Measurements from ENCODE around the gene BAHD1.

The BAHD1 gene

DNA sequence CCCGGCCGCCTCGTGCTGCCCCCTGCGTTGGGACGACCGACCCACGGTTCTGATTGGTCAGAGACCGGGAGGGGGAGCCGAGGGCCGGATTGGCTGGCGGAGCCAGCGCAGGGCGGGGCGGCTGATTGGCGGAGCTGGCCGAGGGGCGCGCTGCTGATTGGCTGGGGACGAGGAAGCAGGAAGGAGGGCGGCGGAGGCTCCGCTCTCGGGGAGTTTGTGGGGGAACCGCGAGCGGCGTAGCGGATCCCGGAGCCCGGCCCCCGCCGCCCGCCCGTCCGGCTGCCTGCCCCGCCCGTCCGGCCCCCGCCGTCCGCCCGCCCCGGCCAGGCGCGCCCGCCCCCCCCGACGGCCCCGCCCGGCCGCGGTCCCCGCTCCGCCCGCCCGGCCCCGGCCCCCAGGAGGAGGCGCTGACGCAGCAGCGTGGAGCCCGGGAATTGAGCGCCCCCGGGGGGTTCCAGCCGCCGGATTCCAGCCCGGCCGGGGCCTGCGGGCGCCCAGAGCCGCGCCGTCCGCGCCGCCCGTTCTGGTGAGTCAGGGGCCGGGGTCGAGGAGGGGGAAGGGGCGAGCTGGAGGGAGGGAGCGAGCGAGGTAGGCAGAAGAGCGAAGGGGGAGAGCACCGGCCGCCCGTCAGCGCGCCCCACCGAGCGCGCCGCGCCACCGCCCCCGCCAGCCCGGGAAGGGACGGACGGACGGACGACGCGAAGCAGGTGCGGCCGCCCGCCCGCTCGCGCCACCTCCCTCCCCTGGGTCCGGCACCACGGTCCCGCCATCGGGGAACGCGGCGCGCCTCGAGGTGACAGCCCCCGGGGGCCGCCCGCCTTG, at the start of gene BAHD1:
Gene BAHD1, plus strand, starts transcription at position 211 of the 822 bp plus-strand sequence. CDS start 17,512 bp downstream, outside the sequence.
- H3K27me3 Mint-ChIP-seq: peaks cover 29% of the 10 kb centered on the region
- H3K9me3 Mint-ChIP-seq: no peaks in the 10 kb centered on the region
- H3K27ac Mint-ChIP-seq: peak within 1 kb of the TSS; percentile 85
- peak within 1 kb of the TSS; percentile 85 for H3K4me3 Mint-ChIP-seq
- H3K36me3 Mint-ChIP-seq (ENCODE audit: low read depth): no peaks in the 10 kb centered on the region
- H3K4me1 Mint-ChIP-seq (ENCODE audit: low read depth): peaks cover 60% of the 10 kb centered on the region

DNA sequence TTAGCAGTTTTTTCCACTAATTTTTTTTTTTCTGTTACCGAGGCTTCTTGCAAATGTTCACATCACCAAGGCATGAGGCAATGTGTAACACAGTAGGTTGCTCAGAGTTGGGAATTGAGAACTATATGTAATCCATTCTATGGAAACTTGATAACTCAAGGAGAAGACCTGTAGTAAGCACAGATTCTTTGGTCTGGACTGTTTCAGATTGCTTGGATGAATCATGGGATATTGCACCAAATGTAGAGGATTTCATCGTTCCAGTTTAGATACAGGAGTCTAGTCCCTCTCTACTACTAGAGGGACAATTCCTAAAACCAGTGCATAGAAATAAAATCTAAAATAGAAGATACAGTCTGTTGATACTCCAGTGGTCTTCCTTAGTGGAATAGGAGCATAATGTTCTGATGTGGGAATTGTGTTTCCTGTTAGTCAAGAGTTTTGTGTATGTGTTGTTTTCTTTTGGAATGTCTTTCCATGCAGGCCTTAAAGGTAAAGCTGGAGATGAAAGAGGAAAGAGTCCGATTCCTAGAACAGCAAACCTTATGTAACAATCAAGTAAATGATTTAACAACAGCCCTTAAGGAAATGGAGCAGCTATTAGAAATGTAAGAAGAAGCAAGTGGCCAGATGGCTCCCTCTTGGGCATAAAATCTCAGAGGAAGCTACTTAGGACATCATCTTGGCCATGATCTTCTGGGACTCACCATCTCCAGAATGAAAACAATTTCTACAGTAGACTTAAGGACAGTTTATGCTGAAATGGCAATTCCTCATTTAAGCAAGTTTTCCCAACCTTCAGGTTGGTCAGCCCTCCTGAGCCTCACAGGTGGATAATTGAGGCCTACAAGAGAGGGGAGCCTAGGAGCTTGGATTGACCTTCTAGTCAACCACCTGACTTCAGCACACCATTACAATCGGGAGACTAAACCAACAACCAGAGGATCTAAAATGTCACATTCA, 47.5 kb upstream of the BAHD1 start:
- peaks cover 8% of the 10 kb centered on the region for H3K4me1 Mint-ChIP-seq (ENCODE audit: low read depth)
- H3K36me3 Mint-ChIP-seq (ENCODE audit: low read depth): peaks cover 51% of the 10 kb centered on the region
- H3K9me3 Mint-ChIP-seq: no peaks in the 10 kb centered on the region
- no peaks in the 10 kb centered on the region for H3K27me3 Mint-ChIP-seq
- no peak overlapping the region for H3K27ac Mint-ChIP-seq
- H3K4me3 Mint-ChIP-seq: no peak overlapping the region

DNA sequence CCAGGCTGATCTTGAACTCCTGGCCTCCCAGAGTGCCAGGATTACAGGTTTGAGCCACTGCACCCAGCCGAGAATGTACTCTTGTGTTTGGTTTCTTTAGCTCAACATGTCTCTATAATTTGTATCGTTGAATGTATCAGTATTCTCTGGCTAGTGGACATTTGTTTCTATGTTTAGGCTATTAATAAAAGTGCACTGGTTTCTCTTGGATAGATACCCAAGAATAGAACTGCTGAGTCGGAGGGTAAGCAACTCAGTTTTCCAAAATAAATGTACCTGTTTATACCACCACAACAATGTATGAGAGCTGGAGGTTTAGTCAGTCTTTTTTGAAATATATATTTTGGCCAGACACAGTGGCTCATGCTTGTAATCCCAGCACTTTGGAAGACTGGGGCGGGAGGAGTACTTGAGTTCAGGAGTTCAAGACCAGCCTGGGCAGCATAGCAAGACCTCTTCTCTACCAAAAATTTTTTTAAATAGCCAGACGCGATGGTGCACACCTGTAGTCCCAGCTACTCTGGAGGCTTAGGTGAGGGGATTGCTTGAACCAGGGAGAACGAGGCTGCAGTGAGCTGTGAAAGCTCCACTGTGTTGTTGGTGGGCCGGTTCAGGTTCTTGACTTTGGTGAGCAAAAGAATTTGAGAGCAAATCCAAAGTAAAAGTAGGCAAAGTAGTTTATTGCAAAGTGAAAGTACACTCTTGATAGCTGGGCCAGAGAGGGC, 42.9 kb upstream of the BAHD1 start:
- Mint-ChIP-seq H3K4me1 (ENCODE audit: low read depth) (peaks cover 22% of the 10 kb centered on the region), H3K27me3 (no peaks in the 10 kb centered on the region), H3K4me3 (peak overlapping the region; percentile 45), H3K9me3 (no peaks in the 10 kb centered on the region), H3K27ac (no peak overlapping the region), H3K36me3 (ENCODE audit: low read depth) (peaks cover 11% of the 10 kb centered on the region)

DNA sequence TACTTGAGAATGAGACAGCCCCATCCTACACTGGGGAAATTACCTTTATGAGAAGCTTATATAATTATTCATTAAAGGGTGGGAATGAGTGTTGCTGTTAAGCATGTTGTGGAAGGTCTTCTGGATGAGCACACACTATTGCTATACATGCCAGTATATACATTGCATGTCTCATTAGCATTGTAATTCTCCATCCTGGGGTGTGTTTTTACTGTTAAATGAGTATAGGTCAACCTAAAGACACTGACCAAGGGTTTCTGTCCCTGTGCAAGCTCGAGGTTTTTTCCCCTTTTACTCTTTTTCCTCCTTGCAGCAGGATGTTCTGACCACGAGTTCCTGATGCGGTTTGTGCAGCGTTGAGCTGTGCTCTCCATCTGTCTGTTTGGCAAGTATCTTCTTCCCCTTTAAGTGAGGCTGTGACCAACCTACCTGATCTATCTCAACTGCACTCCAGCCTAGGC, 42.3 kb upstream of the BAHD1 start:
- Mint-ChIP-seq H3K36me3 (ENCODE audit: low read depth) (peaks cover 5% of the 10 kb centered on the region), H3K9me3 (no peaks in the 10 kb centered on the region), H3K4me3 (peak overlapping the region; percentile 45), H3K4me1 (ENCODE audit: low read depth) (peaks cover 22% of the 10 kb centered on the region), H3K27me3 (no peaks in the 10 kb centered on the region), H3K27ac (peak overlapping the region; percentile 17)

DNA sequence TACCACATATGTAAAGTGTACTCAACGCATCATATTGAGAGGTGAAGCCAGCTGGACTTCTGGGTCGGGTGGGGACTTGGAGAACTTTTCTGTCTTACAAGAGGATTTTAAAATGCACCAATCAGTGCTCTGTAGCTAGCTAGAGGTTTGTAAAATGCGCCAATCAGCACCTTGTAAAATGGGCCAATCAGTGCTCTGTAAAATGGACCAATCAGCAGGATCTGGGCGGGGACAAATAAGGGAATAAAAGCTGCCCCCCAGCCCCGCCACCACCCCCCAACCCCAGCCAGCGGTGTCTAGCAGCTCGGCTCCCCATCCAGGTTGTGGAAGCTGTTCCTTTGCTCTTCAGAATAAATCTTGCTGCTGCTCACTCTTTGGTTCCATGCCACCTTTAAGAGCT, 41.4 kb upstream of the BAHD1 start:
- no peak overlapping the region for H3K4me3 Mint-ChIP-seq
- H3K4me1 Mint-ChIP-seq (ENCODE audit: low read depth): peaks cover 28% of the 10 kb centered on the region
- H3K36me3 Mint-ChIP-seq (ENCODE audit: low read depth): no peaks in the 10 kb centered on the region
- no peaks in the 10 kb centered on the region for H3K27me3 Mint-ChIP-seq
- H3K27ac Mint-ChIP-seq: no peak overlapping the region
- no peaks in the 10 kb centered on the region for H3K9me3 Mint-ChIP-seq

DNA sequence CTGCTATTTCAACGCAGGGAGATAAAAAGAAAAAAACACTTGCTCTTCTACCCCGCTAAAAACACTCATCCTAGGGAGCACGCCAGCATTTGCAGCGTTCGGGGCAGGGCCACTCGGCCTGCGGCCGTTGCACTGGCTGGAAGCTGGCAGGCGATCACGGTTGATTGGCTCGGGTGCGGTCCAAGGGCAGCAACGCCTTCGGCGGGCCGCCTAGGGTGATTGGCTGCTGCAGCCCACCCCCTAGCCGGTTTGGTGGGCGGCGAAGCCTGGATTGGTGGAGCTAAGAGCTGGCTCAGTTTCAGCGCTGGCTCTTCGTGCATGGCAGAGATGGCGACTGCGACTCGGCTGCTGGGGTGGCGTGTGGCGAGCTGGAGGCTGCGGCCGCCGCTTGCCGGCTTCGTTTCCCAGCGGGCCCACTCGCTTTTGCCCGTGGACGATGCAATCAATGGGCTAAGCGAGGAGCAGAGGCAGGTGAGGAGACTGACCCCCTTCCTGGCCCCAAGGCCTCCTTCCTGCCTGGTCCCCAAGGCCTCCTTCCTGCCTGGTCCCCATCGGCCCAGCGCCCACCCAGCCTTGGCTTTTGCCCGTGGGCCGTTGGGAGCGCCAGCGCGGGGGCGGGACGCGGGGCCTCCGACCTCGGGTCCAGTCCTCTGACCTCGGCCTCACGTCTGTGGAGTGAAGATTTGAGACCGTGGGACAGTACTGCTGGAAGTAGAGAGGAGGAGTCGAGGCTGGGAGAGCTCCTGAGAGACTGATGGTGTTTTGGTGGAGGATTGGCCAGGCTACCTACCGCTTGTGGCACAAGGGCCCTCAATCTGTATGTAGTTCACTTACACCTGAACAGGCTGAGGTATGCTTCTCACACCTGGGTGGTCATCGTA, 35.0 kb upstream of the BAHD1 start, which contains the start of gene IVD:
Gene IVD, plus strand, starts transcription at position 295 of the 881 bp plus-strand sequence. Its CDS starts 33 bp downstream, at position 328.
- Mint-ChIP-seq H3K36me3 (ENCODE audit: low read depth) (peaks cover 29% of the 10 kb centered on the region), H3K4me1 (ENCODE audit: low read depth) (peaks cover 48% of the 10 kb centered on the region), H3K9me3 (no peaks in the 10 kb centered on the region), H3K27ac (peak within 1 kb of the TSS; percentile 93), H3K27me3 (no peaks in the 10 kb centered on the region), H3K4me3 (peak within 1 kb of the TSS; percentile 84)

DNA sequence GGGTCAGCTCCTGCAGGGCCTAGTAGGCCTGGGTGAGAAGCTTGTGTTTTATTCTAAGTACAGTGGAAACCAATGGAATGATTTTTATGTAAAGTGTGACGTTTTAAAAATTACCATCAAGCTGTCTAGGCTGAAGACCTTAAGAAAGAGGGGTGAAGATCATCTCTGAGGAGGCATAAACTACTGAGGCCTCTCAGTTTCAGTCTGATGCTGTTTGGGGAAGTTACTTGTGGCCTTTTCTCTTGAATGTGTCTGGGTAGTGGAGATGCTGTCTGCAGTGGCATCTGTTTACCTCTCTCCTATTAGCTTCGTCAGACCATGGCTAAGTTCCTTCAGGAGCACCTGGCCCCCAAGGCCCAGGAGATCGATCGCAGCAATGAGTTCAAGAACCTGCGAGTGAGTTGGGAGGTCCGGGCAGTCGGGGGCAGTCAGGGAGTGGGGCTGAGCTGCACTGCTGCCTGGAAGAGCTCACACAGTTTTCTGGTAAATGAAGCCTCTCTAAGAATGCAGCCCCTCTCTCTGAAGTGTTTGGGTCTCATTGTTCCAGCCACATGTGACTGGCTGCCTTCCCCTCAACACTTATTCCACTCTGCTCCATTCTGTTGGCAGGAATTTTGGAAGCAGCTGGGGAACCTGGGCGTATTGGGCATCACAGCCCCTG, 33.3 kb upstream of the BAHD1 start:
- Mint-ChIP-seq H3K36me3 (ENCODE audit: low read depth) (peaks cover 45% of the 10 kb centered on the region), H3K4me1 (ENCODE audit: low read depth) (peaks cover 48% of the 10 kb centered on the region), H3K27ac (peak overlapping the region; percentile 15), H3K4me3 (peak overlapping the region; percentile 53), H3K27me3 (no peaks in the 10 kb centered on the region), H3K9me3 (no peaks in the 10 kb centered on the region)

DNA sequence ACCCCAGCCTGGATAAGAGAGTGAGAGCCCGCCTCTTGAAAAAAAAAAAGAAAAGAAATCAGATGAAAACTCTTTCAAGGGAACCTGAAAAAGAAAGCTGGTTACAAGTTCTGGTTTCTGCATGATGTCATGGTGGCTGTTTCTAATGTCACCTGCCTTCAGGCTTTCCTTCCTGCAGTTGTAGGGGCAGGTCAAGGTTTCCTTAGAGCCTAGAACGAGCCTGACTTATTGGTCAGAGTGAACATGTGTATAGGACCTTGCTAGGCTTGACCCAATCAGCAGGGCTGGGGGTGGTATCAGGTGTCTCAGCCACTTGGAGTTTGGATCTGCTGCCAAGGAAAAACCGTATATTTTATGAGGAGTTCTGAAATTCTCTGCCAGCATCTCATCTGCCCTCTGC, 31.4 kb upstream of the BAHD1 start:
- Mint-ChIP-seq H3K36me3 (ENCODE audit: low read depth) (peaks cover 53% of the 10 kb centered on the region), H3K4me1 (ENCODE audit: low read depth) (peaks cover 42% of the 10 kb centered on the region), H3K27ac (no peak overlapping the region)

DNA sequence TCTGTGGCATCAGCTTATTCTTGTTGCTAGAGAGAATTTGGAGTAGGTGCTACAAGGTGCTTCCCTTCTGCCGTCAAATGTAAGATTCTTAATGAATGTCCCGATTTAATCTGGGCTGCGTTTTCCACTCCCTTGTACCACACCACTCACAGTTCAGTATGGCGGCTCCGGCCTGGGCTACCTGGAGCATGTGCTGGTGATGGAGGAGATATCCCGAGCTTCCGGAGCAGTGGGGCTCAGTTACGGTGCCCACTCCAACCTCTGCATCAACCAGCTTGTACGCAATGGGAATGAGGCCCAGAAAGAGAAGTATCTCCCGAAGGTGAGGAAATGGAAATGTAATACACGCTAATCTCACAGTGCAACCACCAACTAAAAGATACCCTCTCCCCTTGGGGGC, 30.3 kb upstream of the BAHD1 start:
- no peak overlapping the region for H3K27ac Mint-ChIP-seq
- H3K4me3 Mint-ChIP-seq: no peak overlapping the region
- no peaks in the 10 kb centered on the region for H3K9me3 Mint-ChIP-seq
- H3K4me1 Mint-ChIP-seq (ENCODE audit: low read depth): peaks cover 32% of the 10 kb centered on the region
- H3K36me3 Mint-ChIP-seq (ENCODE audit: low read depth): peaks cover 60% of the 10 kb centered on the region
- no peaks in the 10 kb centered on the region for H3K27me3 Mint-ChIP-seq

More for the DNA sequence above, 31.4 kb upstream of the BAHD1 start:
- Mint-ChIP-seq H3K9me3 (no peaks in the 10 kb centered on the region), H3K4me3 (no peak overlapping the region), H3K27me3 (no peaks in the 10 kb centered on the region)

DNA sequence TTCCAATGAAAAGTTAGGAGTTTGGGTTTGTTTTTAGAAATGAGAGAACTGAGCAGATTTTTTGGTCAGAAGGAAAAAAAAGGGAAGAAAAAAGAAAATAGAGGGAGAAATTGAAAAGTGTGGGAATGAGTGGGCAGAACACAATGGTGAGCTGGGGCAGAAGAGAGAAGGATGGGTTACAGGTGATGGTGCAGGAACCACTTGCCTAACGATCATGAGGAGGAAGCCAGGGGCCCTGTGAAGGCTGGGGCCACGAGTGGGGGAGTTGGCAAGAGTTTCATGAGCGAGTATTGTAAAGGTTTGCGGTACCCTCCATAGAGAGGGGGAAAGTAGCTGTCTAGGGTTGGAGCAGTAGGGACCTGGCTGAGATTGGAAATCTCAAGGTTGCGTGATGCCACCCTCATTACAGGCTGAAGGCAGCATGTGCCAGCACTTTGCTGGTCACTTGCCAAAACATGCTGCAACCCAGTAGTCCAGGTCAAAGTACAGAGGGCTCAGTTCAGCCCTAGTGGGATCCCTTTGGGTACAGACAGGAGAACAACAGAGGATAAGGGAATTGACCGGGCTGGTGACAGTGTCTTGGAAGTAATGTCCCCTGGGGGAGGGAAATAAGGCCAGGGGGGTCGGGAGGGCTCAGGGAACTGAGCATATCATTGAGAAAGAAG, 28.5 kb upstream of the BAHD1 start:
- no peaks in the 10 kb centered on the region for H3K9me3 Mint-ChIP-seq
- H3K4me1 Mint-ChIP-seq (ENCODE audit: low read depth): peaks cover 20% of the 10 kb centered on the region
- H3K4me3 Mint-ChIP-seq: no peak overlapping the region
- H3K27me3 Mint-ChIP-seq: no peaks in the 10 kb centered on the region
- H3K27ac Mint-ChIP-seq: no peak overlapping the region
- H3K36me3 Mint-ChIP-seq (ENCODE audit: low read depth): peaks cover 59% of the 10 kb centered on the region

DNA sequence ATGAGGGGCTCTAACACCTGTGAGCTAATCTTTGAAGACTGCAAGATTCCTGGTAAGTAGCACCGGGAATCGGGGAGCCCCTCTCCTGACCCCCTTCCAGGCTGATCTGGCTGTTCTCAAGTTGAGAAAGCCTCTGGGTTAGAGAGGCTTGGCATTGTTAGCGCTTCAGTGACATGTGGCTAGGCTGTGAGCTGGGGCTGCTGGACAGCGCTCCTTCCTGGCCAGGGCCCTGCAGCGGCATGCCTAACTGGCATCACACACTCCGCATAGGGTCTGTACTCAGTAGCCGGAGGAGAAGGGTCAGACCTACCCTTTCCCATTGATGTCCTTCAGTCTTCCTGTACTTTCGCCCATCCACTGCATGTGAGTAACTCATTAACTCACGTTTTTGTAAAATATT, 27.7 kb upstream of the BAHD1 start:
- Mint-ChIP-seq H3K27ac (no peak overlapping the region), H3K36me3 (ENCODE audit: low read depth) (peaks cover 58% of the 10 kb centered on the region), H3K4me1 (ENCODE audit: low read depth) (peaks cover 12% of the 10 kb centered on the region), H3K9me3 (no peaks in the 10 kb centered on the region), H3K27me3 (no peaks in the 10 kb centered on the region), H3K4me3 (no peak overlapping the region)

DNA sequence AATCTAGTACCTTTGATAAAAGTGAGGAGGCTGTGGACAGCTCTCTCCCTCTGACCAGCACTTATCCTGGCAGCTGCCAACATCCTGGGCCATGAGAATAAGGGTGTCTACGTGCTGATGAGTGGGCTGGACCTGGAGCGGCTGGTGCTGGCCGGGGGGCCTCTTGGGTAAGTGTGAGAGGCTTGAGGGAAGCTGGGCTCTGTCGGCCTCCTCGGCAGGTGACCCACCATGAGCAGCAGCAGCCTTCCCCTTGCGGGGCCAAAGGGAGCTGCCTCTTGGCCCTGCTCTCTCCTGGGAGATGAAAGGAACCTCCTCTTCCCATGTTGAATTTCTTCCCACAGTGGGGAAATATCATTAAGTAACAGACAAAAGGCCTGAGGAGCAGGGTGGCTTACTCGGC, 25.9 kb upstream of the BAHD1 start:
- H3K27me3 Mint-ChIP-seq: no peaks in the 10 kb centered on the region
- H3K9me3 Mint-ChIP-seq: no peaks in the 10 kb centered on the region
- H3K4me1 Mint-ChIP-seq (ENCODE audit: low read depth): no peaks in the 10 kb centered on the region
- no peak overlapping the region for H3K4me3 Mint-ChIP-seq
- H3K36me3 Mint-ChIP-seq (ENCODE audit: low read depth): peaks cover 52% of the 10 kb centered on the region
- no peak overlapping the region for H3K27ac Mint-ChIP-seq

DNA sequence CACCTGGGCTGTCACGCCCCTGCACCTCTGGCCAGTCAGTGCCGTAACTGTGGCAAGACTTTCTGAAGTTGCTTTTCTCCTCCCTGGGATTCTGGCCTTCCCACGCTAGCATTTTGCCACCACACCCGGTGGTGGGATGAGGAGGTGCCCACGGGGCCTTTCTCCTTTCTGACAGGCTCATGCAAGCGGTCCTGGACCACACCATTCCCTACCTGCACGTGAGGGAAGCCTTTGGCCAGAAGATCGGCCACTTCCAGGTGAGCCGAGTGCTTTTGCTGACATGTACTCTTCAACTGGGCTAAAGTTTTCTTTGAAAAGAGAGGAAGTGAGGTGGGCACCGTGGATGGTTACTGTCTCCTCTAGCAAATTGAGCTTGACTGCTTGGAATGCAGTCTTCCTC, 25.5 kb upstream of the BAHD1 start:
- no peaks in the 10 kb centered on the region for H3K9me3 Mint-ChIP-seq
- H3K4me3 Mint-ChIP-seq: no peak overlapping the region
- H3K4me1 Mint-ChIP-seq (ENCODE audit: low read depth): no peaks in the 10 kb centered on the region
- H3K36me3 Mint-ChIP-seq (ENCODE audit: low read depth): peaks cover 49% of the 10 kb centered on the region
- H3K27me3 Mint-ChIP-seq: no peaks in the 10 kb centered on the region
- no peak overlapping the region for H3K27ac Mint-ChIP-seq
